Measurements from ENCODE around the gene FLYWCH2. TPM values are rescaled to one million over a fixed set of nuclear protein-coding genes. Genes with fewer than 3 reads are reported as not detected.

Gene FLYWCH2
- total and polyA plus RNA-seq, 2 of the 13 experiments (the other 11 are each of a cell fraction or from before 2014, with no cell fraction given), result 16.9 to 19.8 TPM

GRCh38 chr16:2883458-2883908 is 468 bp downstream of the FLYWCH2 start (continued):
- TF ChIP-seq TFDP1 (CRISPR knock-in tag; IDR thresholded peaks at IDR 0.05; ENCODE audit: borderline replicate concordance) (no peak), ZNF3 (CRISPR knock-in tag; IDR thresholded peaks at IDR 0.05) (no peak), MYPOP (CRISPR knock-in tag; IDR thresholded peaks at IDR 0.05) (no peak), ZMAT3 (CRISPR knock-in tag; conservative IDR thresholded peaks at IDR 0.05) (peak; percentile 46; the same call in 1 of the 2 replicates), KLF16 (CRISPR knock-in tag; IDR thresholded peaks at IDR 0.05) (no peak), E2F5 (CRISPR knock-in tag; conservative IDR thresholded peaks at IDR 0.05) (no peak), KDM5A (IDR thresholded peaks at IDR 0.05; ENCODE audit: borderline replicate concordance, low read length) (no peak), SRSF1 (optimal IDR thresholded peaks at IDR 0.05; ENCODE audit: low read depth, low read length) (no peak), ZNF577 (CRISPR knock-in tag; IDR thresholded peaks at IDR 0.05; ENCODE audit: borderline replicate concordance, low read depth) (no peak), ZNF101 (CRISPR knock-in tag; IDR thresholded peaks at IDR 0.05; ENCODE audit: borderline replicate concordance, low read depth) (no peak), ZNF180 (CRISPR knock-in tag; IDR thresholded peaks at IDR 0.05; ENCODE audit: borderline replicate concordance, low read depth) (no peak), ZNF33A (CRISPR knock-in tag; IDR thresholded peaks at IDR 0.05; ENCODE audit: borderline replicate concordance) (0 out of 2 replicates have a peak, but pooled peaks have one; percentile 41), ZNF580 (CRISPR knock-in tag; IDR thresholded peaks at IDR 0.05; ENCODE audit: borderline replicate concordance, low read depth) (no peak), TSC22D2 (CRISPR knock-in tag; IDR thresholded peaks at IDR 0.05; ENCODE audit: borderline replicate concordance) (no peak), PHF5A (CRISPR knock-in tag; IDR thresholded peaks at IDR 0.05; ENCODE audit: low read depth, unreplicated experiment) (no peak), RFX5 (IDR thresholded peaks at IDR 0.05; ENCODE audit: low read depth, low read length) (no peak), ATF7 (IDR thresholded peaks at IDR 0.05) (no peak), ATF7 (CRISPR knock-in tag; IDR thresholded peaks at IDR 0.05) (0 out of 2 replicates have a peak, but pooled peaks have one; percentile 3), ZNF234 (CRISPR knock-in tag; conservative IDR thresholded peaks at IDR 0.05) (0 out of 2 replicates have a peak, but pooled peaks have one; percentile 14), CEBPZ (IDR thresholded peaks at IDR 0.05; ENCODE audit: low read length) (no peak), HOXD1 (CRISPR knock-in tag; IDR thresholded peaks at IDR 0.05) (no peak), NBN (conservative IDR thresholded peaks at IDR 0.05) (no peak), ATF1 (CRISPR knock-in tag; IDR thresholded peaks at IDR 0.05) (no peak), SMC3 (IDR thresholded peaks at IDR 0.05; ENCODE audit: low read length) (no peak), ZNF747 (CRISPR knock-in tag; IDR thresholded peaks at IDR 0.05; ENCODE audit: borderline replicate concordance) (no peak), ZFP90 (CRISPR knock-in tag; IDR thresholded peaks at IDR 0.05; ENCODE audit: borderline replicate concordance) (no peak)

Measured in HepG2 (cell line).